Measurements from ENCODE around the gene CTDSP1.

GRCh38 chr2:218395090-218395444, 4.6 kb upstream of the CTDSP1 start:
- TF ChIP-seq POLR2A (IDR thresholded peaks at IDR 0.05; ENCODE audit: low read length) (no peak), GATA1 (IDR thresholded peaks at IDR 0.05; ENCODE audit: low read depth, low read length) (no peak)

Measured in erythroblast (primary cell).